ENCODE measurements around the gene TFF2. TPM values are rescaled to one million over a fixed set of nuclear protein-coding genes. Genes with fewer than 3 reads are reported as not detected.

The TFF2 gene, protein sequence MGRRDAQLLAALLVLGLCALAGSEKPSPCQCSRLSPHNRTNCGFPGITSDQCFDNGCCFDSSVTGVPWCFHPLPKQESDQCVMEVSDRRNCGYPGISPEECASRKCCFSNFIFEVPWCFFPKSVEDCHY
- total RNA-seq (not detected), polyA plus RNA-seq (0.41 TPM)
- long read RNA-seq, donor 1: 0 reads
- long read RNA-seq, donor 2: 0 reads
- long read RNA-seq, donor 3: 0 reads
- long read RNA-seq, donor 4: 0 reads
- long read RNA-seq, donor 5: 0 reads
- long read RNA-seq, donor 6: 0 reads
- long read RNA-seq, donor 7: 0 reads
- long read RNA-seq, donor 8: 0 reads
- long read RNA-seq, donor 9: 0 reads
- long read RNA-seq, donor 10: 0 reads

DNA sequence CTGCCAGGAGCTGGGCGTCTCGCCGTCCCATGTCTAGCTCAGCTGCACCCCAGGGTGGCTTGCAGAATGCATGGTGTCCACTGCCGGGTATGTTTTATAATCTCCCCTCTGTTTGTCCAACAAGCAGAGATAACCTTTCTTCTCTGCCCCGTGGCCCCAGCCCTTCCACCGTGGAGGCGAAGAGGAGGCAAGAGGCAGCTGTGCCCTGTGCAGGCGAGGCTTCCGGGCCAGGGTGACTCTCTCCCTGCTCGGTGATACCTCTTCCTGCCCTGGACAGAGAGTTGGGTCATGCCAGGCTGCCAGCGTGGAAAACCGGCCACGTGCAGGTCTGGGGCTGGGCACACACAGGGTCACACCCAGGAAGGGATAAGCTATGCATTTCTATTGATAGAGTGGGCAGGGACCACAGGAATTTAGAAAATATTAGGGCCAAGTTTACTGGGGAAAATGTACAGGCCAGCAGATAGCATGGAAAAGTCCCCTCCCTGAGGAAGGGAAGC is at the start of gene TFF2:
Gene TFF2 (minus strand): TSS at position 68 of the 500 bp plus-strand sequence. CDS start 37 bp downstream, at position 31.
- no peaks in the 10 kb centered on the region for H3K27me3 ChIP-seq (ENCODE audit: control insufficient read depth in 2 of 2, insufficient read depth in 1 of 2, low read length in 1 of 2)
- WGBS: 95% methylated on average over 13 of the region's 13 CpGs
- no peak for DNase-seq (ENCODE audit: low read depth in 6 of 9, low spot score in 9 of 9)
- no peak within 1 kb of the TSS for H3K4me3 ChIP-seq (ENCODE audit: low read length in 2 of 2)
- H3K27ac ChIP-seq (ENCODE audit: low read depth in 1 of 2, low read length in 1 of 2): no peak within 1 kb of the TSS
- no peaks in the 10 kb centered on the region for H3K4me1 ChIP-seq (ENCODE audit: control insufficient read depth in 2 of 2, insufficient read depth in 2 of 2, low read length in 2 of 2)
- no peaks in the 10 kb centered on the region for H3K36me3 ChIP-seq (ENCODE audit: control insufficient read depth in 2 of 2, insufficient read depth in 2 of 2, low read length in 1 of 2)
- peaks cover 0 to 10% of the 10 kb centered on the region in 2 donors for H3K9me3 ChIP-seq (ENCODE audit: control insufficient read depth in 2 of 2, insufficient read depth in 1 of 2, low read length in 1 of 2)

DNA sequence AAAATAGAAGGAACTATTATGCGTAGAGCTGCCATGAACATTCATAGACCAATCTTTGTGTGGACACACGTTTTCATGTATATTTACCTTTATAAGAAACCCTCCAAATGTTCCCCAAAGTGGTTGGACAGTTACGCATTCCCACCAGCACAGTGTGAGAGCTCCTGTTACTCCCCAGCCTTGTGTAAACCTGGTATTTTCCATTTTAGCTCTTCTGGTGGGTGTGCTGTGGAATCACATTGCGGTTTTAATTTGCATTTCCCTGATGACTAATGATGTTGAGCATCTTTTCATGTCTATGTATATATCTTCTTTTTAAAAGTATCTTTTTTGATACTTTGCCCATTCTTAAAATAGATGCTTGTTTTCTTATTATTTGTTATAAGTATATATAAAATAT is 49.7 kb upstream of the TFF2 start:
- no peak for DNase-seq (ENCODE audit: low read depth in 6 of 9, low spot score in 9 of 9)
- Histone ChIP-seq H3K27ac (ENCODE audit: low read depth in 1 of 2, low read length in 1 of 2) (no peak overlapping the region), H3K36me3 (ENCODE audit: control insufficient read depth in 2 of 2, insufficient read depth in 2 of 2, low read length in 1 of 2) (no peaks in the 10 kb centered on the region), H3K9me3 (ENCODE audit: control insufficient read depth in 2 of 2, insufficient read depth in 1 of 2, low read length in 1 of 2) (peaks cover 0 to 3% of the 10 kb centered on the region in 2 donors), H3K4me3 (ENCODE audit: low read length in 2 of 2) (no peak overlapping the region), H3K4me1 (ENCODE audit: control insufficient read depth in 2 of 2, insufficient read depth in 2 of 2, low read length in 2 of 2) (peaks cover 19 to 55% of the 10 kb centered on the region in 2 donors), H3K27me3 (ENCODE audit: control insufficient read depth in 2 of 2, insufficient read depth in 1 of 2, low read length in 1 of 2) (no peaks in the 10 kb centered on the region)
- 94% methylated on average over 4 of the region's 4 CpGs for WGBS

DNA sequence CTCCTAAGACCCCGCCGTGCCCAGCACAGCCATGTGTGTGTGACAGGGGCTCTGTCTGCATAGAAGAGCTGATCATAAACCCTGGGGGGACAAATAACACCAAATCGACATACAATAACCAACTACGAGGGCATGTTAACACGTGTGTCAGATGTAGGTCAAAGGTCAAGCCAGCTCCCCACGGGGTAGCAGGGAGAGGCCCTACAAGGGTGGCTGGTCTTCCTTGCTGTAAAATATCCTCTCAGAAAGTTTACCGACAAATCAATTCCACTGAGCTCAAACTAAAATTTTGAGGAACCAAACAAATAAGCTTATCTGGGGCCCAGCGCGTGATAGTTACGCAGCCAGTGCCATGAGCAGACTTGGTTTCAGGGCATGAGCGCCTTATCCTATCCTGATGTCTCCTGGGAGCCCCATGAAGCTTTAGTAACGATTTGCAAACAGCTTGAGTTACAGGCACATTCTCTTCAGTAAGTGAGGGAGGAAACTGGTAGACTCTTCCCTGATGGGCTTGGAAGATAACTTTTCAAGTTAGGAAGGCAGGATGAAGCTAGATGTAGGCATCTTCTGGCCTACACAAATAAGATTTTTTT is 47.7 kb upstream of the TFF2 start:
- WGBS: 94% methylated on average over 12 of the region's 12 CpGs
- no peak for DNase-seq (ENCODE audit: low read depth in 6 of 9, low spot score in 9 of 9)

DNA sequence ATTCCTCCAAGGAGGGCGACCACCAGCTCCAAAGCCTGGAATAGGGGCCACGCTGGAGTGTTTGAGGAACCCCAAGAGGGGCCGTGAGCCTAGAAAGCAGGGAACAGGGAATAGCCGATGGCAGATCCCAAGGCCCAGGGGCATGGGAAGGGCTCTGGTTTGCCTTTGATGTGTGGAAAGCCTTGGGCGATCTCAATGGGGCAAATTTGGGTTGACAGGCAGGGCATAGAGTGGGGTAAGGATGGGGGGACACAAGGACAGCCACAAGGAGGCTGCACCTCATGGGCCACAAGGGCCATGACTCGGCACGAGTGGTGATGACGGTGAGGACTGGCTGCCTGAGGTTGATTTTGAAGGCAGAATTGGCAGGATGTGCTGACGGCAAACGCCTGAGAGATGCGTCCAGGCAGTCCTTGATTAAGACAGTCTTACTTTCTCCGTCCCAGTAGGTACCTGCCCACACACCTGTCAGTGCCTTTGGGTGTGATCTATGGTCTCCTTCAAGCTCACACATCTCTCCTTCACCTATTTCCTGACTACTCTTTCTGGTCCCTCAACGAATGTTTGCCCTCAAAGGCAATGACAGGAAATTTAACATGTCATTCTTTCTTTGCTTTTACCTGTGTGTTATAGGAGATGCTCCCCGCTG is 47.1 kb upstream of the TFF2 start:
- H3K27me3 ChIP-seq (ENCODE audit: control insufficient read depth in 2 of 2, insufficient read depth in 1 of 2, low read length in 1 of 2): no peaks in the 10 kb centered on the region
- no peak overlapping the region for H3K4me3 ChIP-seq (ENCODE audit: low read length in 2 of 2)
- no peaks in the 10 kb centered on the region for H3K36me3 ChIP-seq (ENCODE audit: control insufficient read depth in 2 of 2, insufficient read depth in 2 of 2, low read length in 1 of 2)
- peaks cover 0 to 3% of the 10 kb centered on the region in 2 donors for H3K9me3 ChIP-seq (ENCODE audit: control insufficient read depth in 2 of 2, insufficient read depth in 1 of 2, low read length in 1 of 2)
- peaks cover 19 to 39% of the 10 kb centered on the region in 2 donors for H3K4me1 ChIP-seq (ENCODE audit: control insufficient read depth in 2 of 2, insufficient read depth in 2 of 2, low read length in 2 of 2)
- no peak overlapping the region for H3K27ac ChIP-seq (ENCODE audit: low read depth in 1 of 2, low read length in 1 of 2)
- WGBS: 86% methylated on average over 14 of the region's 14 CpGs
- no peak for DNase-seq (ENCODE audit: low read depth in 6 of 9, low spot score in 9 of 9)

More for the DNA sequence above, 47.7 kb upstream of the TFF2 start:
- no peaks in the 10 kb centered on the region for H3K36me3 ChIP-seq (ENCODE audit: control insufficient read depth in 2 of 2, insufficient read depth in 2 of 2, low read length in 1 of 2)
- peaks cover 0 to 3% of the 10 kb centered on the region in 2 donors for H3K9me3 ChIP-seq (ENCODE audit: control insufficient read depth in 2 of 2, insufficient read depth in 1 of 2, low read length in 1 of 2)
- peaks cover 19 to 40% of the 10 kb centered on the region in 2 donors for H3K4me1 ChIP-seq (ENCODE audit: control insufficient read depth in 2 of 2, insufficient read depth in 2 of 2, low read length in 2 of 2)
- H3K27ac ChIP-seq (ENCODE audit: low read depth in 1 of 2, low read length in 1 of 2): no peak overlapping the region
- no peak overlapping the region for H3K4me3 ChIP-seq (ENCODE audit: low read length in 2 of 2)
- H3K27me3 ChIP-seq (ENCODE audit: control insufficient read depth in 2 of 2, insufficient read depth in 1 of 2, low read length in 1 of 2): no peaks in the 10 kb centered on the region

DNA sequence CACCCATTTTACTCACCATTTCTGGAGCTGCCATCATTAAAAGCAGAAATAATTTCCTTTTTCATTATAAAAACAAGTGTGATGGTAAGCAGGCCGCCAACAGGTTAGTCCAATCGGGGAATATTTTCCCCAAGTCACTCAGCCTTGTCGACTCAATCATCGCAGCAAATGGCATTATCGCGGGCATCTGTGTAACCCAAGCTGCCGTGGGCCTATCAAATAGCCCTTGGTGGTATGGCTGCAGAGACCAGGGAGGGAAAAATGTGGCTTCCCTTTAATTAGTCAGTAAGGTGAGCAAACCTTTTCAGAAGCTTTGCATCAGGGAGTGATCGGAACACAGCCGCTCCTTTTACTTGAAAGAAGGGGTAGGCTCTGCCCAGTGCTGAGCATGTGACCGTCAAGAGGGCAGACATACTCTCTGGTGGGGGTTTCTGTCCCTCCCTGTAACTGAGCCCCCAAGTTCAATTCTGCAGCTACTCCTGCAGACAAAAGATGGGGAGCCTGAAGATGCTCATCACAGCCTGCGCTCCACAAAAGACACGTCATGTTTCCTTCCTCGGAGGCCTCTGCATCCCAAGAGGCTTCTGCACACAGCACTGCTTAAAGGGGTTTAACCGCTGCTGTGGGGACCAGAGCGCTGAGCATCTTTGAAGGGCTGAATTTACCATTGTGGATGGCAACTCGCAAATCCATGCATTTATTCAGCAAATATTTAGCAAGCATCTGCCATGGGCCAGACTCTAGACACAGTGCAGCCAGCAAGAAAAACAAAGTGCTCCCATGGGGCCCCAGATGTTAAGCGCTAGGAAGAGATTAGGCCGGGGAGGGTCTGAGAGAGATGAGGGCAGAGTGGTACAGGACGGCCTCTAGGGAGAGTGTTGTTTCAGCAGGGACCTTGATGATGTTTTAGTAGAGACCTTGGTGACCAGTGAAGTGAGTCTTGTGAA is 46.3 kb upstream of the TFF2 start:
- Histone ChIP-seq H3K27ac (ENCODE audit: low read depth in 1 of 2, low read length in 1 of 2) (no peak overlapping the region), H3K27me3 (ENCODE audit: control insufficient read depth in 2 of 2, insufficient read depth in 1 of 2, low read length in 1 of 2) (no peaks in the 10 kb centered on the region), H3K9me3 (ENCODE audit: control insufficient read depth in 2 of 2, insufficient read depth in 1 of 2, low read length in 1 of 2) (peaks cover 0 to 3% of the 10 kb centered on the region in 2 donors), H3K36me3 (ENCODE audit: control insufficient read depth in 2 of 2, insufficient read depth in 2 of 2, low read length in 1 of 2) (no peaks in the 10 kb centered on the region), H3K4me3 (ENCODE audit: low read length in 2 of 2) (no peak overlapping the region), H3K4me1 (ENCODE audit: control insufficient read depth in 2 of 2, insufficient read depth in 2 of 2, low read length in 2 of 2) (peaks cover 23 to 39% of the 10 kb centered on the region in 2 donors)
- 94% methylated on average over 19 of the region's 19 CpGs for WGBS
- DNase-seq (ENCODE audit: low read depth in 6 of 9, low spot score in 9 of 9): no peak

DNA sequence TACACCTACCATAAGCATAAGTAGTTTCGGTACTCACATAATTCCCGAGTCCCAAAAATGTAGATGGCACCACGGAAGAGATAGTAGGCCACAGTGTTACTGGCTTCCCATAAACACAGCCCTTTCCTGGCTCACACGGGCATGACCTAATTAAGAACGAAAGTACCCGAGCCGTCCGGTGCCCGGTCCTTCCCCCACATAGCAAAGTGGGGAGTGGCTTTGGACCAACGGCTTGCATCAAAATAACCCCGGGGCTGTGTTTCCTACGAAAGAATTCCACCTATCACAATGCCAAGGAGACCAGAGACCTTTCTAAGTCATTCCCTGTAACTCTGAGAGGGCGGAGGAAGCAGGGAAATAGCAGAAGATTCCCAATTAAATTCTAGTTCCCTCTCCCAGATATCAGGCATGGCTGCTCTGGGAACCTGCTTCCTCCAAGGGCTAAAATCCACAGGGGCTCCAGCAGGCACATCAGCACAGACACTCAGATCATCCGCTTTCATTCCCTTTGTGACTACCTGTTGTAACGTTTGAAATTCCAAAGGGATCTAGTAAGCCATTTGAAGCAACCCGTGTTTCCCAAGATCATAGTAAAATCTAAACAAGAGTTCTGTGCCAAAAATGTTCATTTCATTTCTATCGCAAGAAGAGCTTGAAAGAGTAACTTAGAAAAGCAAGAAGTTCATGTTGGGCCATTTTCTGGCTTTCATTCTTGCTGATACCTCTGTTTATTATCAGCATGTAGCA is 45.3 kb upstream of the TFF2 start, which contains the start of gene TMPRSS3:
Gene TMPRSS3 (minus strand): TSS at position 148 of the 747 bp plus-strand sequence. CDS start 635 bp downstream, outside the sequence.
- Histone ChIP-seq H3K36me3 (ENCODE audit: control insufficient read depth in 2 of 2, insufficient read depth in 2 of 2, low read length in 1 of 2) (no peaks in the 10 kb centered on the region), H3K27me3 (ENCODE audit: control insufficient read depth in 2 of 2, insufficient read depth in 1 of 2, low read length in 1 of 2) (no peaks in the 10 kb centered on the region), H3K27ac (ENCODE audit: low read depth in 1 of 2, low read length in 1 of 2) (no peak within 1 kb of the TSS), H3K4me1 (ENCODE audit: control insufficient read depth in 2 of 2, insufficient read depth in 2 of 2, low read length in 2 of 2) (peaks cover 25 to 48% of the 10 kb centered on the region in 2 donors), H3K4me3 (ENCODE audit: low read length in 2 of 2) (no peak within 1 kb of the TSS), H3K9me3 (ENCODE audit: control insufficient read depth in 2 of 2, insufficient read depth in 1 of 2, low read length in 1 of 2) (no peaks in the 10 kb centered on the region)
- 97% methylated on average over 17 of the region's 17 CpGs for WGBS
- no peak for DNase-seq (ENCODE audit: low read depth in 6 of 9, low spot score in 9 of 9)

DNA sequence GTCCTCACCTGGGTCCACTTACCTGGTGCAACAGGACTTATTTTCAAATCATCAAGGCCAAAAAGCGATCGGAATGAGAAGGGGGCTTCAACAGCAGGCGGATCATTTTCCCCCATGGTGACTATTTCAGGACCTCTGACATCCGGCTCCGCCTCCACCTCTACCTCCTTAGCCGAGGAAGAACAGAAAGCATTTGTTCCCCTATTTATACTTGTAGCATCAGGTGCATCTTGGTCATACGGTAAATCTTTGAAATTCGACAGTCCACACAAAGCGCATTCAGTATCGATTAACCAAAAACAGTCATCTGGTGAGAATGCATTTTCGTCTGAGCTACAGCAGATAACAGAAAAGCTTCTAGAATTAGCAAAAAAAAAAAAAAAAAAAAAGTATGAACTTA is 44.5 kb upstream of the TFF2 start:
- Histone ChIP-seq H3K27ac (ENCODE audit: low read depth in 1 of 2, low read length in 1 of 2) (no peak overlapping the region), H3K4me3 (ENCODE audit: low read length in 2 of 2) (no peak overlapping the region), H3K27me3 (ENCODE audit: control insufficient read depth in 2 of 2, insufficient read depth in 1 of 2, low read length in 1 of 2) (no peaks in the 10 kb centered on the region), H3K4me1 (ENCODE audit: control insufficient read depth in 2 of 2, insufficient read depth in 2 of 2, low read length in 2 of 2) (peaks cover 25 to 55% of the 10 kb centered on the region in 2 donors), H3K9me3 (ENCODE audit: control insufficient read depth in 2 of 2, insufficient read depth in 1 of 2, low read length in 1 of 2) (no peaks in the 10 kb centered on the region), H3K36me3 (ENCODE audit: control insufficient read depth in 2 of 2, insufficient read depth in 2 of 2, low read length in 1 of 2) (no peaks in the 10 kb centered on the region)
- DNase-seq (ENCODE audit: low read depth in 6 of 9, low spot score in 9 of 9): no peak
- WGBS: 97% methylated on average over 11 of the region's 11 CpGs

DNA sequence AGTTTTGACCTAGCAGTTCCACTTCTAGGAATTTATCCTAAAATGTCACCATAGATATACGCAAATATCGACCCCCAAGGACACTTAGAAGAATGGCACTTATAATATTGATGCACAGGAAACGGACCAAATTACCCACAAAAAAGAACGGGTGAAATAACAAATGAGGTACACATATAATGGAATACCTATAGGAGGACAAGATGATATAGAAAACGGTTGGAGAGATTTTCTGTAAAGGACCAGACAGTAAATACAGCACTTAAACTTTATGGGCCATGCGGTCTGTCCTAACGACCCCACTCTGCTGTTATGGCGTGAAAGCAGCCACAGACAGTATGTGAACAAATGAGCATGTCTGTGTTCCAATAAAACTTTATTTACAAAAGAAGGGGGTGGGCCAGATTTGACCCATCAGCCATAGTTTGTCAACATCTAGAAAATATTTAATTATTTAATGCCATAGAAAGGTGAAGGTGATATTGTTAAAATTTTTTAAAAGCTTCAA is 42.7 kb upstream of the TFF2 start:
- no peak for DNase-seq (ENCODE audit: low read depth in 6 of 9, low spot score in 9 of 9)
- Histone ChIP-seq H3K27ac (ENCODE audit: low read depth in 1 of 2, low read length in 1 of 2) (peak overlapping the region; percentile 59 to 62), H3K4me1 (ENCODE audit: control insufficient read depth in 2 of 2, insufficient read depth in 2 of 2, low read length in 2 of 2) (peaks cover 32 to 66% of the 10 kb centered on the region in 2 donors), H3K4me3 (ENCODE audit: low read length in 2 of 2) (no peak overlapping the region), H3K36me3 (ENCODE audit: control insufficient read depth in 2 of 2, insufficient read depth in 2 of 2, low read length in 1 of 2) (no peaks in the 10 kb centered on the region), H3K27me3 (ENCODE audit: control insufficient read depth in 2 of 2, insufficient read depth in 1 of 2, low read length in 1 of 2) (no peaks in the 10 kb centered on the region), H3K9me3 (ENCODE audit: control insufficient read depth in 2 of 2, insufficient read depth in 1 of 2, low read length in 1 of 2) (no peaks in the 10 kb centered on the region)
- WGBS: 60% methylated on average over 8 of the region's 8 CpGs

Data from thymus (tissue), 14 donors.